Liver (tissue), 9 donors: ENCODE measurements around the gene LGALS7. TPM values are rescaled to one million over a fixed set of nuclear protein-coding genes. Genes with fewer than 3 reads are reported as not detected.
"Not testable (repeated sequence)": the region's sequence is repeated elsewhere in the genome, so short reads cannot be mapped to it uniquely, and the experiment has no call there.

Experiments
- DNase-seq: peaks from one replicate; pipeline ENCODE4 v3.0.0-alpha.2; 2017; ENCODE audit warnings: low spot score
- H3K27ac ChIP-seq, 2 donors: one replicate each; pipeline ENCODE4 v1.7.0; 2013; ENCODE audit warnings: inconsistent platforms in 2 of 2, low read length in 2 of 2, control low read depth in 1 of 2, low read depth in 1 of 2, mild to moderate bottlenecking in 1 of 2
- H3K27me3 ChIP-seq, 4 donors: one replicate each; pipeline versions ENCODE4 v1.6.1 to v1.7.0; 2013; ENCODE audit warnings: low read length in 3 of 4, inconsistent platforms in 1 of 4, mild to moderate bottlenecking in 1 of 4, moderate library complexity in 1 of 4; ENCODE audit not compliant: control insufficient read depth in 4 of 4, insufficient read depth in 4 of 4
- H3K36me3 ChIP-seq, 4 donors: one replicate each; pipeline versions ENCODE4 v1.6.1 to v1.7.0; 2013; ENCODE audit warnings: low read length in 3 of 4, mild to moderate bottlenecking in 3 of 4, low read depth in 1 of 4, moderate library complexity in 1 of 4; ENCODE audit not compliant: control insufficient read depth in 4 of 4, insufficient read depth in 3 of 4
- H3K4me1 ChIP-seq, 4 donors: one replicate each; pipeline versions ENCODE4 v1.6.1 to v1.7.0; 2013; ENCODE audit warnings: low read length in 3 of 4, mild to moderate bottlenecking in 3 of 4, moderate library complexity in 1 of 4; ENCODE audit not compliant: control insufficient read depth in 4 of 4, insufficient read depth in 4 of 4
- H3K4me3 ChIP-seq, 3 donors: one replicate each; pipeline versions ENCODE4 v1.6.1 to v1.7.0; 2013; ENCODE audit warnings: low read length in 3 of 3, control low read depth in 1 of 3, low read depth in 1 of 3, mild to moderate bottlenecking in 1 of 3
- H3K9ac ChIP-seq, 2 donors: one replicate each; pipeline ENCODE4 v1.7.0; 2013; ENCODE audit warnings: low read length in 2 of 2, mild to moderate bottlenecking in 2 of 2, moderate library complexity in 2 of 2, control low read depth in 1 of 2, low read depth in 1 of 2
- H3K9me3 ChIP-seq, 4 donors: one replicate each; pipeline versions ENCODE4 v1.6.1 to v1.7.0; 2013; ENCODE audit warnings: low read length in 3 of 4; ENCODE audit not compliant: control insufficient read depth in 4 of 4
- CTCF ChIP-seq: fragments of 150-350 bp; IDR thresholded peaks from 2 replicates; pipeline ENCODE4 v1.5.1; 2017; ENCODE audit warnings: improper control_type of control experiment, low read depth, low read length; ENCODE audit not compliant: missing input control
- GABPA ChIP-seq, 2 donors: IDR thresholded peaks in 1 of 2; conservative IDR thresholded peaks in 1 of 2; 2 replicates each; pipeline ENCODE4 v1.6.1; 2016; ENCODE audit warnings: antibody characterized with exemption in 2 of 2, mild to moderate bottlenecking in 1 of 2, moderate library complexity in 1 of 2
- HNF4A ChIP-seq, 2 donors: conservative IDR thresholded peaks; 2 replicates each; pipeline ENCODE4 v1.6.1; 2016; ENCODE audit warnings: antibody characterized with exemption in 2 of 2, mild to moderate bottlenecking in 2 of 2
- HNF4G ChIP-seq: IDR thresholded peaks from 2 replicates; pipeline ENCODE4 v1.6.1; 2016; ENCODE audit warnings: antibody characterized with exemption
- JUND ChIP-seq, 2 donors: IDR thresholded peaks; 2 replicates each; pipeline ENCODE4 v1.6.1; 2016; ENCODE audit warnings: antibody characterized with exemption in 2 of 2
- MAX ChIP-seq: IDR thresholded peaks from 2 replicates; pipeline ENCODE4 v1.6.1; 2016; ENCODE audit warnings: antibody characterized with exemption
- RAD21 ChIP-seq, 2 donors: IDR thresholded peaks; 2 replicates each; pipeline ENCODE4 v1.6.1; 2016; ENCODE audit warnings: antibody characterized with exemption in 2 of 2, mild to moderate bottlenecking in 2 of 2
- REST ChIP-seq: IDR thresholded peaks from 2 replicates; pipeline ENCODE4 v1.6.1; 2016; ENCODE audit warnings: antibody characterized with exemption, mild to moderate bottlenecking
- RXRA ChIP-seq, 2 donors: IDR thresholded peaks; 2 replicates each; pipeline ENCODE4 v1.6.1; 2017 to 2018; ENCODE audit warnings: antibody characterized with exemption in 2 of 2, mild to moderate bottlenecking in 1 of 2
- TAF1 ChIP-seq: conservative IDR thresholded peaks from 2 replicates; pipeline ENCODE4 v1.6.1; 2016; ENCODE audit warnings: antibody characterized with exemption, mild to moderate bottlenecking
- YY1 ChIP-seq: IDR thresholded peaks from 2 replicates; pipeline ENCODE4 v1.6.1; 2016; ENCODE audit warnings: antibody characterized with exemption, mild to moderate bottlenecking
- ZBTB33 ChIP-seq: IDR thresholded peaks from 2 replicates; pipeline ENCODE4 v1.6.1; 2016; ENCODE audit warnings: antibody characterized with exemption
- WGBS: extraction: QIAGEN DNeasy Blood & Tissue Kit; methylation state at CpG from one replicate; pipeline ENCODE4 v1.1.7; 2013; 5-methylcytosine and 5-hydroxymethylcytosine counted together
- polyA plus RNA-seq, 2 donors: library from polyadenylated mRNA; stranded (reverse) in 1 of 2; unstranded in 1 of 2; fragments of 200-250 nt in 1 of 2; fragments of >200 nt in 1 of 2; fragmentation: Nextera tagmentation in 1 of 2; extraction: Ambion mirVana in 1 of 2; gene quantifications; one replicate each; pipeline versions ENCODE4 v1.2.1 to v1.2.3, GENCODE V29; 2013 to 2015
- total RNA-seq, 2 donors: library from RNA; depleted of rRNA; stranded (reverse); fragments of >200 nt; gene quantifications; one replicate each; pipeline ENCODE4 v1.2.3, GENCODE V29; 2014
- donor health status: healthy.
- donor health status: healthy.
- donor health status: healthy.
- donor health status: healthy.
- donor health status: healthy.

The LGALS7 gene
- total and polyA plus RNA-seq, 4 donors, result not detected

DNA sequence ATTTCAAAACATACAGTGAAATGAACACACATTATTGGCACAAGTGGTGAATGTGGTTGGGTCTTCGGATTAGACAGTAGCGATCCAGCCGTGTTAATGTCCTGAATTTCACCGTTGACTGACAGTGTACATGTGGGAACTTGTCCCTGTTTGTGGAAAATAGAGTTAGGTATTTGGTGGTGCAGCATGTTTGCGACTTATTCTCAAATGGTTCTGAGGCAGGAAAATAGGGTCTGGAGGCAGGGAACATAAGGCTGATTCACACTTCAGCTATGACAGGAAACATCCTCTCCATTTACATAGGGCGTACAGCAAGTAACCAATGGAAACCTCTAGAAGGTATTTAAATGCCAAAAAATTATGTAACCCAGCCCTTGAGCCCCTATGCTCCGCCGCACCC is 19.9 kb upstream of the LGALS7 start (continued):
- TF ChIP-seq ZBTB33 (no peak), YY1 (no peak), HNF4A (conservative IDR thresholded peaks at IDR 0.05) (no peak), RAD21 (IDR thresholded peaks at IDR 0.05) (no peak), JUND (IDR thresholded peaks at IDR 0.05) (no peak), MAX (no peak), GABPA (IDR thresholded peaks at IDR 0.05 in 1 of 2, conservative IDR thresholded peaks at IDR 0.05 in 1 of 2) (no peak)

- Histone ChIP-seq H3K9me3 (no peaks in the 10 kb centered on the region), H3K4me3 (peak overlapping the region in 1 of 3 donors; percentile 15), H3K27ac (no peak overlapping the region), H3K9ac (no peak overlapping the region), H3K27me3 (no peaks in the 10 kb centered on the region), H3K4me1 (peaks cover 0 to 6% (median 2%) of the 10 kb centered on the region in 4 donors), H3K36me3 (no peaks in the 10 kb centered on the region)
- WGBS, result 22% methylated on average over 64 of the region's 71 CpGs
- TF ChIP-seq CTCF (peak; percentile 22), TAF1 (no peak), HNF4G (no peak), RXRA (IDR thresholded peaks at IDR 0.05) (peak in 1 of 2 donors; percentile 55), RAD21 (IDR thresholded peaks at IDR 0.05) (peak in 1 of 2 donors; percentile 65), REST (no peak), HNF4A (conservative IDR thresholded peaks at IDR 0.05) (peak in 1 of 2 donors; percentile 44)
- peak; percentile 66 for DNase-seq
Measured at GRCh38 chr19:38792250-38793111, 19.2 kb upstream of the LGALS7 start.

- H3K9me3 ChIP-seq, H3K4me3 ChIP-seq, H3K36me3 ChIP-seq, H3K27ac ChIP-seq, H3K27me3 ChIP-seq, DNase-seq, H3K4me1 ChIP-seq, H3K9ac ChIP-seq: not testable (repeated sequence)
- no CpG with 5 or more reads among the region's 40 CpGs for WGBS
Measured at GRCh38 chr19:38791451-38792064, 18.2 kb upstream of the LGALS7 start.

GRCh38 chr19:38790507-38791403 is 17.4 kb upstream of the LGALS7 start:
- 88% methylated on average over 17 of the region's 49 CpGs for WGBS
- H3K4me1 ChIP-seq, H3K4me3 ChIP-seq, H3K9me3 ChIP-seq, H3K9ac ChIP-seq, H3K36me3 ChIP-seq, DNase-seq, H3K27me3 ChIP-seq, H3K27ac ChIP-seq: not testable (repeated sequence)
